ENCODE data around the gene SCG2.
"Not testable (repeated sequence)": the region's sequence is repeated elsewhere in the genome, so short reads cannot be mapped to it uniquely, and the experiment has no call there.

SCG2 gene

DNA sequence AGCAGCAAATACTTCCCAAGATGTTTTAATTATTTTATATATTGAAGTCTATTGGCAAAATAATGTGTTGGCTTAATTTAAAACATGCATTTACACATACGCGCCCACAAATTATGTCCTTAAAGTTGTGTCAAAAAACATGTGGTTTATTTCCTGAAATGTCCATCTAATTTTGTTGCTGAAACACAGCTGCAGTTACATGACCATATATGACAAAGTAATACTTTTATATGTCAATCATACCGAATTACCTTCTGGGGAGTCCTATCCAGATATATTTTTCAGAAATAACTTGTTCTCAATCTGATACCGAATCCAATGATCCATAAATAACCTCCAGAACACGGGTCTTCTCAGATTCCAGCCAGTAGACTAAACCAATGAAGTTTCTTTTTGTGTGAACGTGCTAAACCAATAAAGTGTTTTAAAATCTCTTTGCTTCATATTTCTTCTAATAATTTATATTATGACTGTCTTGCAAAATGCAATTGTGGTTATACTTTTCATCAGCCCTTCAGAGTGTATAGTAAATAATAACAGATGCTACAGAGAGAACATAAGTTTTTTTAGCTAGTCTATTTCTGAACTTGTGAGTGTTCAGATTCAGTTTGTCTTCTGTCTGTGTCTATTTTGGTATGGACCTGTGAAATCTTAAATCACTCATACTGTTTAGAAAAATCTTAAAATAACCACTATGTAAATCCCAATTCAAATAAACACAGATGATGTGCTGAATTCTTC lies 2.4 kb downstream of the SCG2 start:
- ATAC-seq (replicated peaks), result no peak
- Mint-ChIP-seq H3K4me3 (no peak overlapping the region), H3K27ac (no peak overlapping the region), H3K36me3 (ENCODE audit: insufficient read depth) (no peaks in the 10 kb centered on the region), H3K27me3 (peaks cover 0 to 5% of the 10 kb centered on the region in 2 donors), H3K9me3 (no peaks in the 10 kb centered on the region), H3K4me1 (ENCODE audit: low read depth in 2 of 2) (no peaks in the 10 kb centered on the region)
- DNase-seq, result no peak

DNA sequence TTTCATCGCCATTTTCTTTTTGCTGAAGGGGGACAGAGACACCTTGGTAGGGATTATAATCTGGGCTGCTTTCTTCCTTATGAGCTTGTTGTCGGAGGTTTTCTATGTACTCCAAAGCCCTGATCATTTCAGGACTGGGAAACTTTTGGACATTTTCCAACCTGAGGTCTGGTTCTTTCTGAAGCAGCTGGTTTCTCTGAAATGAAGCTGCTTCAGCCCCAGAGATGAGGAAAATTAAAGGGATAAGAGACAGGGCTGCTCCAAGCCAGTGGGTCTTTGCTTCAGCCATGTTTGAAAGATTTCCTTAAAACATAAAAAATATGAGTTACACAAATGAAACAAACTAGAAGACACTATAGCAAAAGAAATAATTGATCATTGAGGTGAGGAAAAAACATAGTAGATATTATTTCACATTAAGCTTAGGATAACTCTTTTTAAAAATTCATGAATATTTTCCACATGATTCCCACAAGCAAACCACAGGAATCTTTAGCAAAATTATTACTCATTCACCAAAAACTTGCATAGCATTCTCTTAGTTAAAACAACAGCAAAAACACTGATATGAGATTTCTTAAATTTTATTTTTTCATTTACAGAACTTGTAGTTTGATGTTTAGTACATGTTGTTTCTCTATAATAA lies 3.0 kb downstream of the SCG2 start:
- Mint-ChIP-seq H3K36me3 (ENCODE audit: insufficient read depth) (no peaks in the 10 kb centered on the region), H3K9me3 (no peaks in the 10 kb centered on the region), H3K4me3 (no peak overlapping the region), H3K4me1 (ENCODE audit: low read depth in 2 of 2) (no peaks in the 10 kb centered on the region), H3K27me3 (peaks cover 0 to 5% of the 10 kb centered on the region in 2 donors), H3K27ac (no peak overlapping the region)
- ATAC-seq (replicated peaks) (no peak), DNase-seq (no peak)

DNA sequence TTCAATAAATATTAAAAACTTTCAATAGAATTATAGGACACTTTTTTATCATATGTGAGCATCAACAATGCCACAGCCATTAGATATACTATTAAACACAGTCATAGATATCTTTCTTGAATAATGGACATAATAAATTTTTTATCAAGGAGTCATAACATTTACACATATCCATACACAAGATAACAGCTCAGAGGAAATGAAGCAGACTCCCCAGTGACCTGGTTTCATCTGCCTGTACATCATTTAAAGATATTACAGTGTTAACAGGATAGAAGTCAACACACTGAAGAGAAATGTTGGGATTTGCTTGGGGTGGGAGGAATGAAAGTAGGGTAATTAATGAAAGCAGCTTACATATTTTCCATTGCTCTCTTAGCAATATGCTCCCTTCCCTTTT lies 5.1 kb downstream of the SCG2 start:
- Mint-ChIP-seq H3K27me3 (peaks cover 0 to 5% of the 10 kb centered on the region in 2 donors), H3K4me1 (ENCODE audit: low read depth in 2 of 2) (no peaks in the 10 kb centered on the region), H3K9me3 (no peaks in the 10 kb centered on the region), H3K36me3 (ENCODE audit: insufficient read depth) (no peaks in the 10 kb centered on the region), H3K27ac (no peak overlapping the region), H3K4me3 (no peak overlapping the region)
- ATAC-seq (replicated peaks) (no peak), DNase-seq (no peak)

- ATAC-seq (replicated peaks) (no peak), DNase-seq (no peak)
- Mint-ChIP-seq H3K9me3 (no peaks in the 10 kb centered on the region), H3K27ac (no peak overlapping the region), H3K27me3 (peaks cover 0 to 5% of the 10 kb centered on the region in 2 donors), H3K4me3 (no peak overlapping the region), H3K36me3 (ENCODE audit: insufficient read depth) (no peaks in the 10 kb centered on the region), H3K4me1 (ENCODE audit: low read depth in 2 of 2) (no peaks in the 10 kb centered on the region)
These were observed 6.0 kb downstream of the SCG2 start for GRCh38 chr2:223596208-223596607.

GRCh38 chr2:223594831-223595230 lies 7.3 kb downstream of the SCG2 start:
- no peak overlapping the region for H3K4me3 Mint-ChIP-seq
- no peaks in the 10 kb centered on the region for H3K4me1 Mint-ChIP-seq (ENCODE audit: low read depth in 2 of 2)
- ATAC-seq (replicated peaks) (no peak), DNase-seq (no peak)
- H3K9me3 Mint-ChIP-seq, result no peaks in the 10 kb centered on the region
- no peak overlapping the region for H3K27ac Mint-ChIP-seq
- H3K27me3 Mint-ChIP-seq, result peaks cover 0 to 5% of the 10 kb centered on the region in 2 donors
- H3K36me3 Mint-ChIP-seq (ENCODE audit: insufficient read depth), result no peaks in the 10 kb centered on the region

- Mint-ChIP-seq H3K27me3 (peaks cover 0 to 5% of the 10 kb centered on the region in 2 donors), H3K27ac (no peak overlapping the region), H3K36me3 (ENCODE audit: insufficient read depth) (no peaks in the 10 kb centered on the region), H3K9me3 (no peaks in the 10 kb centered on the region), H3K4me3 (no peak overlapping the region), H3K4me1 (ENCODE audit: low read depth in 2 of 2) (no peaks in the 10 kb centered on the region)
- ATAC-seq (replicated peaks), result no peak
- DNase-seq, result no peak
These were observed 7.9 kb downstream of the SCG2 start for GRCh38 chr2:223594259-223594658.

DNA sequence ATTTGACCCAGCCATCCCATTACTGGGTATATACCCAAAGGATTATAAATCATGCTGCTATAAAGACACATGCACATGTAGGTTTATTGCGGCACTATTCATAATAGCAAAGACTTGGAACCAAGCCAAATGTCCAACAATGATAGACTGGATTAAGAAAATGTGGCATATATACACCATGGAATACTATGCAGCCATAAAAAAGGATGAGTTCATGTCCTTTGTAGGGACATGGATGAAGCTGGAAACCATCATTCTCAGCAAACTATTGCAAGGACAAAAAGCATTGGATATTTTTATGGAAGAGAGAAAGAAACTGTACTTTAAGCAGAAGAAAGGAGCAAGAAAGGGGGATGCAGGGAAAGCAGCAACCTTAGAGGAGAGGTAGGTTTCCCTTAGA lies 9.5 kb downstream of the SCG2 start:
- not testable (repeated sequence) for H3K36me3 Mint-ChIP-seq (ENCODE audit: insufficient read depth); H3K4me3 Mint-ChIP-seq; DNase-seq; ATAC-seq (replicated peaks); H3K27me3 Mint-ChIP-seq; H3K9me3 Mint-ChIP-seq; H3K27ac Mint-ChIP-seq; H3K4me1 Mint-ChIP-seq (ENCODE audit: low read depth in 2 of 2)

DNA sequence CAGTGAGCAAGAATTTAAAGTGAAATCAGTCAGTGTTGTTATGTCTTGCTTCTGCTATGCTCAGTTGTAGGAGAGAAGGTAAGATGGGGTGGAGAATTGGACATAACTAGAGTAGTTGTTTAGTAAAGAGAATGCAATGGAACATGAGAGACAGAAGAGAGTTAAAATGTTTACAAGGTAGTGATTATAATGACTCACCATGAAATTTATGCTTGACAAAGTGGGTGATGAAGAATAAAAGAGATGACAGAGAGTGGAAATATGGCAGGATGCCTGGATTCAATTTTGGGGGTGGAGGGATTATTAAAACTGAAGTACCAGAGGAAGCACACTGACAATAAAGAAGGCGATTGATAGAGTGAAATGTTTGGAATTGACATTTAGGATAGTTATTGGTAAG lies 10.6 kb downstream of the SCG2 start:
- DNase-seq, result no peak
- no peaks in the 10 kb centered on the region for H3K4me1 Mint-ChIP-seq (ENCODE audit: low read depth in 2 of 2)
- no peak overlapping the region for H3K27ac Mint-ChIP-seq
- no peak overlapping the region for H3K4me3 Mint-ChIP-seq
- no peaks in the 10 kb centered on the region for H3K36me3 Mint-ChIP-seq (ENCODE audit: insufficient read depth)
- H3K27me3 Mint-ChIP-seq, result no peaks in the 10 kb centered on the region
- H3K9me3 Mint-ChIP-seq, result no peaks in the 10 kb centered on the region
- ATAC-seq (replicated peaks), result no peak

DNA sequence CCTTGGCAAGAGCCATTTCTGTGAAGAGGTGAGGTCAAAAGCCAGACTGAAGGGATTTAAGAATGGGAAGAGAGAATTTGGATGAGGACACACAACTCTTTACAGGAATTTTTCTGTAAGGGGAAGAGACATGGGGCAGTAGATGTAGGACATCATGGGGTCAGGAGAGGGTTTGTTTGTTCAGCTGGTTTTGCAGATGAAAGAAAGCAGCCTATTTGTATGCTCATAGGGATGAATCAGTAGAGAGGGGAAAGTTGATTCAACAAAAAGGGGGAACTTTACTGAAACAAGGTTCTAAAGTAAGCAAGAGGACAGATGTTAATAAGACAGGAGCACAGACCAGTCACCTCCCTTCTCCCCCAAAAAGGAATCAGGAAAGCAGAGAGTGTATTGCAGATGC lies 11.2 kb downstream of the SCG2 start:
- H3K27me3 Mint-ChIP-seq, result no peaks in the 10 kb centered on the region
- ATAC-seq (replicated peaks), result no peak
- no peaks in the 10 kb centered on the region for H3K9me3 Mint-ChIP-seq
- DNase-seq, result no peak
- no peak overlapping the region for H3K27ac Mint-ChIP-seq
- no peak overlapping the region for H3K4me3 Mint-ChIP-seq
- H3K4me1 Mint-ChIP-seq (ENCODE audit: low read depth in 2 of 2), result no peaks in the 10 kb centered on the region
- no peaks in the 10 kb centered on the region for H3K36me3 Mint-ChIP-seq (ENCODE audit: insufficient read depth)

- DNase-seq (no peak), ATAC-seq (replicated peaks) (no peak)
- no peaks in the 10 kb centered on the region for H3K36me3 Mint-ChIP-seq (ENCODE audit: insufficient read depth)
- no peaks in the 10 kb centered on the region for H3K4me1 Mint-ChIP-seq (ENCODE audit: low read depth in 2 of 2)
- H3K4me3 Mint-ChIP-seq, result no peak overlapping the region
- no peaks in the 10 kb centered on the region for H3K27me3 Mint-ChIP-seq
- no peaks in the 10 kb centered on the region for H3K9me3 Mint-ChIP-seq
- H3K27ac Mint-ChIP-seq, result no peak overlapping the region
These were observed 12.3 kb downstream of the SCG2 start for GRCh38 chr2:223589901-223590300.

- no peaks in the 10 kb centered on the region for H3K4me1 Mint-ChIP-seq (ENCODE audit: low read depth in 2 of 2)
- no peaks in the 10 kb centered on the region for H3K36me3 Mint-ChIP-seq (ENCODE audit: insufficient read depth)
- H3K9me3 Mint-ChIP-seq, result no peaks in the 10 kb centered on the region
- DNase-seq (no peak), ATAC-seq (replicated peaks) (no peak)
- H3K4me3 Mint-ChIP-seq, result no peak overlapping the region
- peaks cover 0 to 13% of the 10 kb centered on the region in 2 donors for H3K27me3 Mint-ChIP-seq
- H3K27ac Mint-ChIP-seq, result no peak overlapping the region
These were observed 13.9 kb downstream of the SCG2 start for GRCh38 chr2:223588251-223588650.

DNA sequence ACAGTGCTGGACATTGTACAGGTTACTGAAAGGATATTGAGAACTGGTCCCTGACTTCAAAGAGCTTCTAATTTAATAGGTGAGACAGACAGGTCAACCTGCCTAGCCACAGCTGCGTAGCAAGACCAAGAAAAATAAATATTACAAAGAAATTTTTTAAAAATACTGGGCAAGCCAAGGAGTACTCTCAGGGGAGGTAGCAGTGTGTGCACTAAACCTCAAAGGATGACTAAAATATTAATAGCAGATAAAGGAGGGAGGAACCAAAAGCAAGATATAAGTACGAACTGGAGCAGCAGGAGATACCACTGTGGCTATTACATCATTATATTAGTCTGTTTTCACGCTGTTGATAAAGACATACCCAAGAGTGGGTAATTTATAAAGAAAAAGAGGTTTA lies 14.9 kb downstream of the SCG2 start:
- H3K4me3 Mint-ChIP-seq, result no peak overlapping the region

GRCh38 chr2:223586261-223586660 lies 15.9 kb downstream of the SCG2 start:
- Mint-ChIP-seq H3K36me3 (ENCODE audit: insufficient read depth) (no peaks in the 10 kb centered on the region), H3K9me3 (peaks cover 0 to 7% of the 10 kb centered on the region in 2 donors), H3K27ac (no peak overlapping the region), H3K4me1 (ENCODE audit: low read depth in 2 of 2) (no peaks in the 10 kb centered on the region), H3K27me3 (peaks cover 0 to 22% of the 10 kb centered on the region in 2 donors), H3K4me3 (no peak overlapping the region)
- DNase-seq (no peak), ATAC-seq (replicated peaks) (no peak)

More for the DNA sequence above, 14.9 kb downstream of the SCG2 start:
- Mint-ChIP-seq H3K27ac (no peak overlapping the region), H3K9me3 (peaks cover 0 to 2% of the 10 kb centered on the region in 2 donors), H3K4me1 (ENCODE audit: low read depth in 2 of 2) (no peaks in the 10 kb centered on the region), H3K36me3 (ENCODE audit: insufficient read depth) (no peaks in the 10 kb centered on the region), H3K27me3 (peaks cover 0 to 16% of the 10 kb centered on the region in 2 donors)
- ATAC-seq (replicated peaks) (no peak), DNase-seq (no peak)

DNA sequence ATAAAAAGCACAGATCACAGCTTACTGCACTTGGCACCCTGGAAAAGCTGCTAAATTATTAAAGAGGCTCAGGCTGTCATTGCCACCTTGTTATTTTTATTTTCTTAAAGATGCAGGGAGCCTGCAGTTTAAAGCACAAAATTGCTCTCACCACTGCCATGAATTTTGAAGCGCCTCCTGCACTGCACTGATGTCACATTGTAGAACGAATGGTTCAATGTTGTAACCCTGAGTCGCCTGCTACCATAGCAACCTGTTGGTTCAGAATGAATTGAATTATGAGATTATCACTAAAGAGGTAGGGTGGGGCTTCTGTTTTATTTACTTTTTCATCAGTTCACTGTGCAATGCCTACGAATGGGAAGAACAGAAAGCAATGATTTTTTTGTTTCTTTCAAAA lies 16.5 kb downstream of the SCG2 start:
- peaks cover 0 to 22% of the 10 kb centered on the region in 2 donors for H3K27me3 Mint-ChIP-seq
- no peak for DNase-seq
- no peak for ATAC-seq (replicated peaks)
- no peaks in the 10 kb centered on the region for H3K4me1 Mint-ChIP-seq (ENCODE audit: low read depth in 2 of 2)
- H3K36me3 Mint-ChIP-seq (ENCODE audit: insufficient read depth), result no peaks in the 10 kb centered on the region
- H3K9me3 Mint-ChIP-seq, result peaks cover 0 to 7% of the 10 kb centered on the region in 2 donors
- H3K4me3 Mint-ChIP-seq, result no peak overlapping the region
- H3K27ac Mint-ChIP-seq, result no peak overlapping the region

Measured in effector memory CD8-positive, alpha-beta T cell (primary cell).